HG03025 (cell line): ENCODE results near the gene SRPK2.
"Not testable (repeated sequence)": the region's sequence is repeated elsewhere in the genome, so short reads cannot be mapped to it uniquely, and the experiment has no call there.

Source experiments
- ATAC-seq: cut with Tn5 transposase; IDR thresholded peaks from one replicate; pipeline ENCODE4 v1.9.1; 2021; ENCODE audit warnings: mild to moderate bottlenecking, moderate library complexity; ENCODE audit not compliant: unreplicated experiment, low FRiP score

Gene SRPK2

GRCh38 chr7:105345725-105346124 lies 43.0 kb downstream of the SRPK2 start:
- no peak for ATAC-seq

DNA sequence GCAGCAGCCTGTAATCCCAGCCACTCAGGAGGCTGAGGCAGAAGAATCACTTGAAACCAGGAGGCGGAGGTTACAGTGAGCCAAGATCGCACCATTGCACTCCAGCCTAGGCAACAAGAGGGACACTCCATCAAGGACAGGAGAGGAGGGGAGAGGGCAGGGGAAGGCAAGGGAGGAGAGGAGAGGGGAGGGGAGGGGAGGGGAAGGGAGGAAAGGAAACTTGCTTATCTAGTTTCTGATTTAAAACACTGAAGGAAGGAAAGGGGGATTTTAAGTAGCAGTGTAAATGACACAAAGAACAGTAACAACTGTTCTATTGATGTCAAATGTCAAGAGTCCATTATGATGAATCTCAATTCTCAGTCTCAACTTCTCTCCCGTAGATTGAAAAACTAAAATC lies 43.7 kb downstream of the SRPK2 start:
- no peak for ATAC-seq

DNA sequence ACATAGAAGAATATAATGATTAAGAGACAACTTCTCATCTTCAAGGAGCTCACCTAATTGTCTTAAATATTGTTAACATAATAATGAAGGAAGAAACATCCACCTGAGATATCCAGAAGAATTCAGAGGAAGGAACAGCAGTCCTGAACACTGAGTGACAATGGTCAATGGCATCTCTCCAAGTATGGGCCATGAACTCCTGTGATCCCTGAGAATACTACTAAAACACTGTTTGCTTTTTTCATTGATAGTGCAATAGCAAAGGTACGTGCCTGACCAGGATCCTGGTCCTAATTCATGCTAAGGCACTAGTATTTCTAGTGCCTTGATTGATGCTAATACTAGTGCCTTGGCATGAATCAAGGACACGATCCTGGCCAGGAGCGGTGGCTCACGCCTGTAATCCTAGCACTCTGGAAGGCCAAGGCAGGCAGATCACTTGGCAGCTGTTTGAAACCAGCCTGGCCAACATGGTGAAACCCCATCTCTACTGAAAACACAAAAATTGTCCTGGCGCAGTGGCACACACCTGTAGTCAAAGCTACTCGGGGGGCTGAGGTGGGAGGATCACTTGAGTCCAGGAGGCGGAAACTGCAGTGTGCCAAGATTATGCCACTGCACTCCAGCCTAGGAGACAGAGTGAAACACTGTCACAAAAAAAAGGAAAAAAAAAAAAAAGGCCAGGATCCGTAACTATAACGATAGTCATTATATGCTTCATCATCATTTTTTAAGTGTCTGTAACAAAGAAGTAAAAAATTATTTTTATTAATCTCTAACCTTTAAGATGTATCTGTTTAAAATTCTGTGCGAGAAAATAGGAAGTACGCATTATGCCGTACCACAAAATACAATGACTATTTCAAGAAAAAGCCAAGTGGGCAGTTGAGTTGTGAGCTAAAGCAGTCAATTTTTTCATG lies 49.1 kb downstream of the SRPK2 start:
- no peak for ATAC-seq

DNA sequence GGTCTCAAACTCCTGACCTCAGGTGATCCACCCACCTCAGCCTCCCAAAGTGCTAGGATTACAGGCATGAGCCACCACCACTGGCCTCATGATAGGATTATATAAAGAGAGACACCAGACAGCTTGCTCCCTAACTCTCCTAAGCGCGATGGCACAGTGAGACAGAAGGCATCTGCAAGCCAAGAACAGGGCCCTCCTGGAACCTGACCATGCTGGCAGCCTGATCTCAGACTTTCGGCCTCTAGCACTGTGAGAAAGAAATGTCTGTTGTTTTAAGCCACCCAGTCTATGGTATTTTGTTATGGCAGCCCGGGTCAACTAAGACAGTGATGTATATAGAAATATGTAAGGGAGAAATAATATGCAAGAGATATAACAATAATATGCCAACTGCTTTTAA lies 51.2 kb downstream of the SRPK2 start:
- ATAC-seq: no peak

DNA sequence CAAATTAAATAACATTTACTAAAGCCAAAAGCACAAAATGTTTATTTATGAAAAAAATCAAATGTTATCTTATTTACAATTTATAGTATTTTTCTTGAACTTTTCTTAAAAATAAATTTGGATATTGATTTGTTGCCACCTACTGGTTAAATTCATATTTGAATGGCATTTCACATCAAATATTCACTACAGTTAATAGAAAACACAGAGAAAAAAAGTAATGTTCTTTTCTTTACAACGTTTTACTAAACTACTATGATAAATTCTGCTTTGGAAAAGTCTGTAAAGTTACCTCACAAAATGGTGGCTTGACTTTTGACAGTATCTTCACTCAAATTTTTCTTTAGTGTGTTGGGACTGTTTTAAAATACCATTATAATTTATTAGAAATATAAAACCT lies 52.7 kb downstream of the SRPK2 start:
- ATAC-seq: no peak

GRCh38 chr7:105332661-105333060 lies 56.1 kb downstream of the SRPK2 start:
- ATAC-seq: not testable (repeated sequence)

GRCh38 chr7:105330526-105330925 lies 58.2 kb downstream of the SRPK2 start:
- ATAC-seq: no peak

- no peak for ATAC-seq
These were observed 61.5 kb downstream of the SRPK2 start for GRCh38 chr7:105327201-105327600.

DNA sequence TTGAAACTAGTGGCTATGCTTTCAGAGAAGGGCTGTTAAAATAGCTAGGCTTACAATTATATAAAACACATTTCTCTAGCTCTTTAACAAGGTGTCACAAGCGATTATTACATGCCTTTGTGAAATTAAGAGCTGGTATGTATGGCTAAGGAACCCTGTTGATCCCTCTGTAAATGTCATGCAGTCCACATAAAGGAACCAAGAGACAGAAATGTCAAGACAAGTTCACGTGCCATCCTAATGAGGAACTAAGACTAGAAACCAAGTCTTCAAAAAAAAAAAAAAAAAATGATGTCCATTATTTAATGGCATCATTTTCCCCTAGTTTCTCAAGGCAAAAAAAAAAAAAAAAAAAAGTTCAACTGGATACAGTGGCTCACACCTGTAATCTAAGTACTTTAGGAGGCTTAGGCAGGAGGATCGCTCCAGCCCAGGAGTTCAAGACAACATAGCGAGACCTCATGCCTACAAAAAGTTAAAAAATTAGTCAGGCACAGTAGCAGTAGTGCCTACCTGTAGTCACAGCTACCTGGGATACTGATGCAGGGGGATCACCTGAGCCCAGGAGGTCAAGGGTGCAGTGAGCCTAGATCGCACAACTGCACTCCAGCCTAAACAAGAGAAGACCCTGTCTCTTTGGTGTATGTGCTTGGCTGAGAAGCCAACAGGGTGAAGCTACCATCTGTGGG lies 63.4 kb downstream of the SRPK2 start:
- ATAC-seq: no peak

DNA sequence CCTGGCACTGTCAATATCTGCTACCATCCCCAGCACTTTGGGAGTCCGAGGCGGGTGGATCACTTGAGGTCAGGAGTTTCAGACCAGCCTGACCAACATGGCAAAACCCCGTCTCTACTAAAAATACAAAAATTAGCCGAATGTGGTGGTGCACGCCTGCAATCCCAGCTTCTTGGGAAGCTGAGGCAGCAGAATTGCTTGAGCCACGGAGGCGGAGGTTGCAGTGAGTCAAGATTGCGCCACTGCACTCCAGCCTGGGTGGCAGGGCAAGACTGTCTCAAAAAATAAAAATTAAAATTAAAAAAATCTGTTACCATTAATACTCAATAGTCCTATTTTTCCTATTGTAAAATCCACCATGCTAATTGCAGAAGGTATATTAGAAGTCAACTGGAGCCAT lies 64.1 kb downstream of the SRPK2 start:
- not testable (repeated sequence) for ATAC-seq

- no peak for ATAC-seq
These were observed 65.4 kb downstream of the SRPK2 start for GRCh38 chr7:105323366-105323765.

- no peak for ATAC-seq
These were observed 66.0 kb downstream of the SRPK2 start for GRCh38 chr7:105322655-105323277.

GRCh38 chr7:105321754-105322455 lies 66.8 kb downstream of the SRPK2 start:
- no peak for ATAC-seq

DNA sequence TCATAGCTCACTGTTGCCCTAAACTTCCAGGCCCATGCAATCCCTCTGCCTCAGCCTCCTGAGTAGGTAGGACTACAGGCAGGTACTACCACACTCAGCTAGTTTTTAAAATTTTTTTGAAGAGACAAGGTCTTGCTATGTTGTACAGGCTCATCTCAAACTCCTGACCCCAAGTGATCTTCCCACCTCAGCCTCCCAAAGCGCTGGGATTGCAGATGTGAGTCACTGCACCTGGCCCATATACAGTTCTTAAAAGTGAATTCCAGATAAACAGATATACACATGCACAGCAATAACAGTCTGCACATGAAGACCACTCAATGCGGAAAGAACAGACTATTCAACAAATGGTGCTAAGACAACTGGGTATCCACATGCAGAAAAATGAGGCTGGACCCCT lies 67.8 kb downstream of the SRPK2 start:
- no peak for ATAC-seq

- no peak for ATAC-seq
These were observed 69.1 kb downstream of the SRPK2 start for GRCh38 chr7:105319578-105319977.

DNA sequence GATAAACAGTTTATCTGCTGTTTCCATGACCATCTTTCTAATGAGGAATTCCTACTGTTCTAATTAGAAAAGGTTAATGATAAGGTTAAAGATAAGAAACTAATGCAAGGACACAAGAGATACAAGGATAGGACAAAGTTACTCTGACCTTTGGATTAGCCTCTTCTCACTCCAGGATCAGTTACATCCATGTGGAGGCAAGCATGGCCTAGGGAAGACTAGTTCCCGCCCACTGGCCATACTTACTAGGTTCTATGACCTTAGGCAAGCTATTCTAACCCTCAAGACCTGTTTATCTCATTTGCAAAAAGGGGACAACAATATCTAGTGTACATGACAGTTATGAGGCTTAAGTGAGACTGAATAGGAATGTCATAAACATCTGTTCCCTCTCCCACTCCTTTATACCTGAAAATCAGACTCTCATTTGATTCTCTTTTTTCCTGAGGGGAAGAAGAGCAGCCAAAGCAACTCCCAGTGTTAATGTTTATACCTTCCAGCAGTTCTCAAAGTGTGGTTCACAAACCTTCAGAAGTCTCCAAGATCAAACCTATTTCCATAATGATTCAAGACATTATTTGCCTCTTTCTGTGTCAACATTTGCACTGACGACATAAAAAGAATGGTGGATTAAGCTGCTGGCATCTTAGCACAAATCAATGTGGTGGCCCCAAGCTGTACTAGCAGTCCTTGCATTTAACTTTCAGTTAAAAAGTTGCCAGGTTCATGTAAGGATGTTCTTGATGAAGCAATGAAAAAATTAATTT lies 72.0 kb downstream of the SRPK2 start:
- no peak for ATAC-seq

DNA sequence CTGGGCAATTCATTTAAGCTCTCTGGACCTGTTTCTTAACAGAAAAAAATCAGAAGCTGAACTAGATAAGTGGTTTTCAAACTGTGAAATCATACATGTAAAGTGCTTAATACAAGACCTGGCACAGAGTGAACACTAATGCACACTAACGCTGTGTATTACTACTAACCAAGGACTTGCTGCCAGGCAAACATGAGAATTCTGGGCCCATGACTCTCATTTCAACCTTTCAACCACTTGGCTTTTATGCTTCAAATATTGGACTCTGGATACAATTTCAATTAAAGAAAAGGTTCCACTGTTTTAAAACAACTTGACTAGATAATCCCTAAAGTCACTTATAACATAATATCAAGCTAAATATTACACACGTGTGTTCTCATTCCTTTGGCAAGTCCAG lies 73.4 kb downstream of the SRPK2 start:
- ATAC-seq: no peak

- no peak for ATAC-seq
These were observed 79.2 kb downstream of the SRPK2 start for GRCh38 chr7:105309235-105310169.

DNA sequence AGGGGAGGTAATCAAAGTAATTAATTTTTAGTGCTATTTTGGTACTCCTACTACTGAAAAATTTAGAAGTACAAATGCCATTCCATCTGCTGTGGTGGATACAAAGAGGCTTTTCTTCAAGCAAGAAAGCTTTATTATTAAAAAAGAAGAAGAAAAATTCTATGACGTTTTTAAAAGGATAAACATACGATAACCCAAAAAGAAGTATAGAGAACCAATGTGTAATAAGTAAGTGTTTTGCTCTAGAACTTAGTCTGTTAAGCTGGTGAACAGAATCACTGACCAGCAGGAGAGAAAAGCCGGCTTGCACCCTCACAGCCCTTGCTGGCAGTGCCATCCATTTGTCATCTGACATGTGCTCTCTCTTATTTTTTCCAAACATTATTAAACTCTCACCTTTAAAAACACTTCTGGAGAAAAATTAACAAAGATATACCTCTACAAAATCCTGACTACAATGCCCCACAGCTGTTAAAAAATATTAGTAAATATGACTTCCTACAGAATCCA lies 81.5 kb downstream of the SRPK2 start:
- ATAC-seq: no peak
